Breast epithelium (tissue), 4 donors: ENCODE results near the gene FUT3. TPM values are rescaled to one million over a fixed set of nuclear protein-coding genes. Genes with fewer than 3 reads are reported as not detected.

Source experiments
- DNase-seq, 2 donors: peaks; one replicate each; pipeline ENCODE4 v3.0.0-alpha.2; 2019; ENCODE audit warnings: low spot score in 2 of 2
- H3K27ac ChIP-seq, 2 donors: fragments of 200-600 bp; sonication (generic) in 1 of 2; one replicate each; pipeline ENCODE4 v1.5.1; 2016 to 2019; ENCODE audit warnings: mild to moderate bottlenecking in 1 of 2
- H3K27me3 ChIP-seq, 2 donors: fragments of 200-600 bp; sonication (generic) in 1 of 2; one replicate each; pipeline versions ENCODE4 v1.5.1 to v1.6.0; 2017 to 2019; ENCODE audit warnings: control low read depth in 1 of 2, mild to moderate bottlenecking in 1 of 2
- H3K36me3 ChIP-seq: fragments of 200-600 bp; one replicate; pipeline ENCODE4 v1.5.1; 2019
- H3K4me1 ChIP-seq, 2 donors: fragments of 200-600 bp; sonication (generic); one replicate each; pipeline ENCODE4 v1.5.1; 2016 to 2019; ENCODE audit warnings: control low read depth in 1 of 2
- H3K4me3 ChIP-seq, 3 donors: fragments of 200-600 bp; sonication (generic); 1 replicate in 2 of 3; 2 replicates in 1 of 3; pipeline ENCODE4 v1.5.1; 2016 to 2019; ENCODE audit warnings: mild to moderate bottlenecking in 3 of 3, moderate library complexity in 2 of 3
- H3K9me3 ChIP-seq, 2 donors: fragments of 200-600 bp; sonication (generic) in 1 of 2; one replicate each; pipeline ENCODE4 v1.5.1; 2016 to 2019; ENCODE audit warnings: control low read depth in 1 of 2
- POLR2A ChIP-seq: fragments of 450-650 bp; IDR thresholded peaks from one replicate; pipeline ENCODE4 v1.6.1; 2016; ENCODE audit warnings: antibody characterized with exemption, mild to moderate bottlenecking, moderate library complexity
- POLR2AphosphoS5 ChIP-seq, 3 donors: sonication (generic); formaldehyde crosslinking; IDR thresholded peaks; one replicate each; pipeline ENCODE4 v1.6.1; 2017; ENCODE audit warnings: antibody characterized with exemption in 3 of 3
- intact Hi-C: fragments of 100-400 bp; cut with DNase I; formaldehyde crosslinking; loops from one replicate; pipeline ENCODE4 v1.15.1; 2023; ENCODE audit warnings: low total_unique reads
- total RNA-seq, 3 donors: library from RNA; depleted of rRNA; stranded (reverse); fragments of >200 nt; gene quantifications; one replicate each; pipeline ENCODE4 v1.1.0, GENCODE V29; 2016
- TF ChIP-seq, protein P1 (sequence below), 3 donors: fragments of 450-650 bp; IDR thresholded peaks; one replicate each; pipeline ENCODE4 v1.5.1; 2016 to 2017; ENCODE audit warnings: antibody characterized with exemption in 3 of 3, mild to moderate bottlenecking in 3 of 3, moderate library complexity in 3 of 3

FUT3 gene
- total RNA-seq, 3 donors from 2014 or later: 1.3 to 2.9 TPM; not detected in 1

- Histone ChIP-seq H3K27me3 (peaks cover 4 to 9% of the 10 kb centered on the region in 2 donors), H3K36me3 (no peaks in the 10 kb centered on the region), H3K9me3 (no peaks in the 10 kb centered on the region), H3K4me3 (peak overlapping the region; percentile 2 to 65 (median 54)), H3K4me1 (no peaks in the 10 kb centered on the region), H3K27ac (peak overlapping the region; percentile 52 to 62)
- TF ChIP-seq POLR2A (no peak), POLR2AphosphoS5 (IDR thresholded peaks at IDR 0.05) (no peak)
- TF ChIP-seq, protein P1, sequence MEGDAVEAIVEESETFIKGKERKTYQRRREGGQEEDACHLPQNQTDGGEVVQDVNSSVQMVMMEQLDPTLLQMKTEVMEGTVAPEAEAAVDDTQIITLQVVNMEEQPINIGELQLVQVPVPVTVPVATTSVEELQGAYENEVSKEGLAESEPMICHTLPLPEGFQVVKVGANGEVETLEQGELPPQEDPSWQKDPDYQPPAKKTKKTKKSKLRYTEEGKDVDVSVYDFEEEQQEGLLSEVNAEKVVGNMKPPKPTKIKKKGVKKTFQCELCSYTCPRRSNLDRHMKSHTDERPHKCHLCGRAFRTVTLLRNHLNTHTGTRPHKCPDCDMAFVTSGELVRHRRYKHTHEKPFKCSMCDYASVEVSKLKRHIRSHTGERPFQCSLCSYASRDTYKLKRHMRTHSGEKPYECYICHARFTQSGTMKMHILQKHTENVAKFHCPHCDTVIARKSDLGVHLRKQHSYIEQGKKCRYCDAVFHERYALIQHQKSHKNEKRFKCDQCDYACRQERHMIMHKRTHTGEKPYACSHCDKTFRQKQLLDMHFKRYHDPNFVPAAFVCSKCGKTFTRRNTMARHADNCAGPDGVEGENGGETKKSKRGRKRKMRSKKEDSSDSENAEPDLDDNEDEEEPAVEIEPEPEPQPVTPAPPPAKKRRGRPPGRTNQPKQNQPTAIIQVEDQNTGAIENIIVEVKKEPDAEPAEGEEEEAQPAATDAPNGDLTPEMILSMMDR (IDR thresholded peaks at IDR 0.05): peak; percentile 45 to 79 (median 52)
- peak; percentile 55 to 73 for DNase-seq
- intact Hi-C loops: loop anchor here (10.0 kb wide), 1 partner anchor 99 kb away; the partner anchor contains the start of genes NDUFA11 and VMAC
Measured at GRCh38 chr19:5805462-5806132, 45.7 kb downstream of the FUT3 start.

DNA sequence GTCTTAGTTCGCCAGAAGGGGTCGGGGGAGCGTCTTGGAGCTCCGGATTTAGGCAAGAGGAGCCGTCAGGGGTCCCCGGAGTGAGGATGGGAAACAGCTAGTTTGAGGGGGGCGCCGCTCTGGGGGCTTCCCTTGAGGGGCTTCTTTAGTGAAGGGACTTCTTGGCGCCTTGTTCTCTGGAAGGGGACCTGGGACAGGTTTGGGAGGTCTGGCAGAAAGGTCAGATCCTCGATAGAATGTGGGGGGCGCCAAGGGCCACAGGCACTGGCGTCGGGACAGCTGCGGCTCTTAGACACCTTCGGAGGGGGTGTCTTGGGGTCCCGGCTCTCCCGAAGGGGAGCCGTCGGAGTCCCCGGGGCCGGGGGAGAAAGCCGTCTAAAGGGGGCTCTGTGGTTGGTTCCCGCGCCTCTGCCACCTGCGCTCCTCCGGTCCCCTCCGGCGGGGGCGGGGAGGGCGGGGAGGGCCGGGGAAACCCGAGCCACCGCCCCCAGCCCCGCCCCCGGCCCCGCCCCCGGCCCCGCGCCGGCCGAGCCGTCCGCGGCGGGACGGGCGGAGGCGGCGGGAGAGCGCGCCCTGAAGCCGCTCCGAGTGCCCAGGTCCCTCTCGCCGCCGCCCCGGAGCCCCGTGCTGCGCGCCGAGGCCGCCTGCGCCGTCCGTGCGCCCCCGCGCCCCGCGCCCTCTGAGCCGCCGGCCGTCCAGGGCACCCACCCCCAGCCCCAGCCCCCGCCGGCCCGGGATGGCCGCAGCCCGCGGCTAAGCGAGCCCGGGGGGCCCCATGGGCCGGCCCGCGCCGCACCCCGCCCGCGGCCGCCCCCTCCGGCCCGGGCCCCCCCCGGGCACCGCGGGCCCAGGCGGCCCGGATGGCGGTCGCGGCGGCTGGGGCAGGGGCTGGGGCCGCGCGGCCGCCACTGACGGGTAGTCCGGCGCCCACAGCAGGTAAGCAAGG lies 46.5 kb downstream of the FUT3 start, which contains the start of gene NRTN:
NRTN (plus strand) TSS at position 552 of the 946 bp plus-strand sequence. CDS start 19,099 bp downstream, outside the sequence.
- no peak for DNase-seq
- no peaks in the 10 kb centered on the region for H3K4me1 ChIP-seq
- intact Hi-C loops: loop anchor here (10.0 kb wide), 1 partner anchor 100 kb away; the partner anchor contains the start of genes NDUFA11 and VMAC
- H3K4me3 ChIP-seq: peak within 1 kb of the TSS; percentile 11 to 65 (median 54)
- H3K27me3 ChIP-seq: peaks cover 4 to 9% of the 10 kb centered on the region in 2 donors
- no peaks in the 10 kb centered on the region for H3K9me3 ChIP-seq
- TF ChIP-seq POLR2AphosphoS5 (IDR thresholded peaks at IDR 0.05) (no peak), POLR2A (no peak)
- TF ChIP-seq, protein P1 (IDR thresholded peaks at IDR 0.05): no peak
- H3K27ac ChIP-seq: peak within 1 kb of the TSS; percentile 52 to 62
- H3K36me3 ChIP-seq: no peaks in the 10 kb centered on the region

DNA sequence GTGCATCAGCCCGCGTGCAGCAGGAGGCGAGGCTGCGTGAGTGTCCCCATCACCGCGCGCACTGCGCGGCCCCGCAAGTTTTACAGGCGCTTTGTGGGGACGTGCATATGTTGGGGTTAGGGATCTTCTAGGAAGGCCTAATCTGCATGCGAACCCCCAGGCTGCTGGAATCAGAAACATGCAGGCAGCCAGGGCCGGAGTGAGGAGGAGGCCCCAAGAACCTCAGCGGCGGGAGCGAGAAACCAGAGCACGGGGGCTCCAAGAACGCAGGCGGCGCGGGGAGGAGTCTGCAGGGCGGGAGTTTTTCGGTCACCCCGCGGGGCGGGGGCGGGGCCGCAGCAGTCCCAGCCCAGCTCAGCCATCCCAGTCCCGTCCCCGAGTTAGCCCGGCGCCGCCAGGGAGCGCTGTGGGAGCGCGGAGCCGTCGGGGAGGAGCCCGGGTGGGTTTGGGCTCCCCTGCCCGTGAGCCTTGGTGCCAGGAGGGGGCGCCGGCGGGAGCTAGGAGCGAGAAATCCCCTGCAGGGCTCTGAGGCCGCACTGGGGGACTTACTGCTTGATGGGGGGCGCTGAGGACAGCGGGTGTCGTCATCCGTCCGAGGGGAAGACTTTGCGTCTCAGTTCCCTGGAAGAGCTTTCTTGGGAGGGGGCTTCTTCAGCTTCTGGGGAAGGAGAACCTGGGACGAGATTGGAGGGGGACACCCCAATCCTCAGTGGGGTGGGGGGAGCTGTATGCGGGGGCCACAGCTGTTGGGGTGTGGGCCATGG lies 47.3 kb downstream of the FUT3 start:
- peaks cover 4 to 9% of the 10 kb centered on the region in 2 donors for H3K27me3 ChIP-seq
- intact Hi-C loops: loop anchor here (10.0 kb wide), 1 partner anchor 101 kb away; the partner anchor contains the start of genes NDUFA11 and VMAC
- DNase-seq: peak; percentile 83 to 85
- no peaks in the 10 kb centered on the region for H3K4me1 ChIP-seq
- H3K27ac ChIP-seq: peak overlapping the region in 1 of 2 donors; percentile 33
- TF ChIP-seq, protein P1 (IDR thresholded peaks at IDR 0.05): peak; percentile 54 to 87 (median 78)
- no peak for TF ChIP-seq POLR2AphosphoS5 (IDR thresholded peaks at IDR 0.05)
- no peaks in the 10 kb centered on the region for H3K9me3 ChIP-seq
- no peaks in the 10 kb centered on the region for H3K36me3 ChIP-seq
- peak overlapping the region; percentile 11 to 65 (median 54) for H3K4me3 ChIP-seq

DNA sequence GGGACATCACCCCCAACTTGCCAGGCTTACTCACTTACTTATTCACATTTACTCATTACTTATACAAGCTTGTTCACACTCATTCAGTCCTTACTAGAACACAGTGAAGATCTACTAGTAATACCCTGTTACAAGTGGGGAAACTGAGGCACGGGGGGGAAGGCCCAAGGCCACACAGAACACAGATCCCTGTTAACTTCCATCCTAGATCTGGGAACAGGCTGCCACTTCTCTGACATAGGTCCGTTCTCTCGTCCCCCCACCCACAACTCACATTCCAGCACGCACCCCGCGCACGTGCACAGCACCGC lies 47.9 kb downstream of the FUT3 start:
- TF ChIP-seq, protein P1 (IDR thresholded peaks at IDR 0.05): no peak
- TF ChIP-seq POLR2AphosphoS5 (IDR thresholded peaks at IDR 0.05) (no peak), POLR2A (no peak)
- Histone ChIP-seq H3K9me3 (no peaks in the 10 kb centered on the region), H3K27ac (no peak overlapping the region), H3K36me3 (no peaks in the 10 kb centered on the region), H3K4me1 (no peaks in the 10 kb centered on the region), H3K4me3 (peak overlapping the region; percentile 11 to 65 (median 54)), H3K27me3 (peaks cover 4 to 9% of the 10 kb centered on the region in 2 donors)
- DNase-seq: no peak
- intact Hi-C loops: loop anchor here (10.0 kb wide), 1 partner anchor 101 kb away; the partner anchor contains the start of genes NDUFA11 and VMAC
